ENCODE measurements around the gene INSM2. TPM values are rescaled to one million over a fixed set of nuclear protein-coding genes. Genes with fewer than 3 reads are reported as not detected.

INSM2 gene
- total and polyA plus RNA-seq, 10 of the 15 experiments (the other 5 are each of a cell fraction or from before 2014, with no cell fraction given) = 0.06 TPM; not detected in 9

DNA sequence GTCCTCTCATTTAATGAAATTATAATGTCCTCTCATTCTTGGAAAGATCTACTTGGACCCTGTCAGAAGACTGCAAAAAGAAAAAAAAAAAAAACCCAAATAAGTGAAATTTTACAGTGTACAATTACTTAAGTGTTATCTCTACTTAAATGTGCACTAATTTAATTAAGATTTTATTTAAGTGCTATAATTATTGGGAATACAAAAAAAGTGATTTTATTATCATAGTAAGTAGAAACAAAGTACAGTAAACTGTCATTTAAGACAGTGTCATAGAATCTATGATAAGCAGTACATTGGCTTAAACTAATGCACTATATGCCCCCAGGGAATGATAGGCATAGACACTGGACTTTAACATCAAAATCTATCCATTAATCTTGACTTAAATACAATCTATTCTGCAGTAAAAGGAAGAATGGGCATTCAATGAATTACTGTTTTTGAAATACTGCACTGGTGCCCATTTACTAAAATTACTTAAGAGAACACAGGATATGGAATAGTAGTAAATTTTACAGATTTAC lies 23.3 kb downstream of the INSM2 start (continued):
- TF ChIP-seq TCF12 (IDR thresholded peaks at IDR 0.05; ENCODE audit: low read depth, low read length) = no peak
- no peak for TF ChIP-seq ELK1 (IDR thresholded peaks at IDR 0.05; ENCODE audit: low read depth, low read length)
- TF ChIP-seq MAX (IDR thresholded peaks at IDR 0.05; ENCODE audit: low read depth, low read length) = no peak
- TF ChIP-seq RAD51 (IDR thresholded peaks at IDR 0.05) = no peak
- TF ChIP-seq, protein P1, sequence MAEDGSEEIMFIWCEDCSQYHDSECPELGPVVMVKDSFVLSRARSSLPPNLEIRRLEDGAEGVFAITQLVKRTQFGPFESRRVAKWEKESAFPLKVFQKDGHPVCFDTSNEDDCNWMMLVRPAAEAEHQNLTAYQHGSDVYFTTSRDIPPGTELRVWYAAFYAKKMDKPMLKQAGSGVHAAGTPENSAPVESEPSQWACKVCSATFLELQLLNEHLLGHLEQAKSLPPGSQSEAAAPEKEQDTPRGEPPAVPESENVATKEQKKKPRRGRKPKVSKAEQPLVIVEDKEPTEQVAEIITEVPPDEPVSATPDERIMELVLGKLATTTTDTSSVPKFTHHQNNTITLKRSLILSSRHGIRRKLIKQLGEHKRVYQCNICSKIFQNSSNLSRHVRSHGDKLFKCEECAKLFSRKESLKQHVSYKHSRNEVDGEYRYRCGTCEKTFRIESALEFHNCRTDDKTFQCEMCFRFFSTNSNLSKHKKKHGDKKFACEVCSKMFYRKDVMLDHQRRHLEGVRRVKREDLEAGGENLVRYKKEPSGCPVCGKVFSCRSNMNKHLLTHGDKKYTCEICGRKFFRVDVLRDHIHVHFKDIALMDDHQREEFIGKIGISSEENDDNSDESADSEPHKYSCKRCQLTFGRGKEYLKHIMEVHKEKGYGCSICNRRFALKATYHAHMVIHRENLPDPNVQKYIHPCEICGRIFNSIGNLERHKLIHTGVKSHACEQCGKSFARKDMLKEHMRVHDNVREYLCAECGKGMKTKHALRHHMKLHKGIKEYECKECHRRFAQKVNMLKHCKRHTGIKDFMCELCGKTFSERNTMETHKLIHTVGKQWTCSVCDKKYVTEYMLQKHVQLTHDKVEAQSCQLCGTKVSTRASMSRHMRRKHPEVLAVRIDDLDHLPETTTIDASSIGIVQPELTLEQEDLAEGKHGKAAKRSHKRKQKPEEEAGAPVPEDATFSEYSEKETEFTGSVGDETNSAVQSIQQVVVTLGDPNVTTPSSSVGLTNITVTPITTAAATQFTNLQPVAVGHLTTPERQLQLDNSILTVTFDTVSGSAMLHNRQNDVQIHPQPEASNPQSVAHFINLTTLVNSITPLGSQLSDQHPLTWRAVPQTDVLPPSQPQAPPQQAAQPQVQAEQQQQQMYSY (CRISPR knock-in tag; IDR thresholded peaks at IDR 0.05) = no peak
- no peak for TF ChIP-seq ZSCAN29 (IDR thresholded peaks at IDR 0.05)
- TF ChIP-seq TCF7 (IDR thresholded peaks at IDR 0.05; ENCODE audit: borderline replicate concordance) = no peak
- TF ChIP-seq, protein P2, sequence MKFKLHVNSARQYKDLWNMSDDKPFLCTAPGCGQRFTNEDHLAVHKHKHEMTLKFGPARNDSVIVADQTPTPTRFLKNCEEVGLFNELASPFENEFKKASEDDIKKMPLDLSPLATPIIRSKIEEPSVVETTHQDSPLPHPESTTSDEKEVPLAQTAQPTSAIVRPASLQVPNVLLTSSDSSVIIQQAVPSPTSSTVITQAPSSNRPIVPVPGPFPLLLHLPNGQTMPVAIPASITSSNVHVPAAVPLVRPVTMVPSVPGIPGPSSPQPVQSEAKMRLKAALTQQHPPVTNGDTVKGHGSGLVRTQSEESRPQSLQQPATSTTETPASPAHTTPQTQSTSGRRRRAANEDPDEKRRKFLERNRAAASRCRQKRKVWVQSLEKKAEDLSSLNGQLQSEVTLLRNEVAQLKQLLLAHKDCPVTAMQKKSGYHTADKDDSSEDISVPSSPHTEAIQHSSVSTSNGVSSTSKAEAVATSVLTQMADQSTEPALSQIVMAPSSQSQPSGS (IDR thresholded peaks at IDR 0.05; ENCODE audit: low read length) = no peak
- TF ChIP-seq ETV6 (conservative IDR thresholded peaks at IDR 0.05 in 1 of 2, IDR thresholded peaks at IDR 0.05 in 1 of 2; ENCODE audit: borderline replicate concordance in 1 of 2, low read depth in 1 of 2) = no peak
- no peak for TF ChIP-seq HCFC1 (IDR thresholded peaks at IDR 0.05; ENCODE audit: low read length)

Measured in GM12878 (cell line).